ENCODE data around the gene HARBI1. TPM values are rescaled to one million over a fixed set of nuclear protein-coding genes. Genes with fewer than 3 reads are reported as not detected.
"Not testable (repeated sequence)": the region's sequence is repeated elsewhere in the genome, so short reads cannot be mapped to it uniquely, and the experiment has no call there.

The HARBI1 gene
- polyA plus RNA-seq, 1 experiment = 3.6 TPM

DNA sequence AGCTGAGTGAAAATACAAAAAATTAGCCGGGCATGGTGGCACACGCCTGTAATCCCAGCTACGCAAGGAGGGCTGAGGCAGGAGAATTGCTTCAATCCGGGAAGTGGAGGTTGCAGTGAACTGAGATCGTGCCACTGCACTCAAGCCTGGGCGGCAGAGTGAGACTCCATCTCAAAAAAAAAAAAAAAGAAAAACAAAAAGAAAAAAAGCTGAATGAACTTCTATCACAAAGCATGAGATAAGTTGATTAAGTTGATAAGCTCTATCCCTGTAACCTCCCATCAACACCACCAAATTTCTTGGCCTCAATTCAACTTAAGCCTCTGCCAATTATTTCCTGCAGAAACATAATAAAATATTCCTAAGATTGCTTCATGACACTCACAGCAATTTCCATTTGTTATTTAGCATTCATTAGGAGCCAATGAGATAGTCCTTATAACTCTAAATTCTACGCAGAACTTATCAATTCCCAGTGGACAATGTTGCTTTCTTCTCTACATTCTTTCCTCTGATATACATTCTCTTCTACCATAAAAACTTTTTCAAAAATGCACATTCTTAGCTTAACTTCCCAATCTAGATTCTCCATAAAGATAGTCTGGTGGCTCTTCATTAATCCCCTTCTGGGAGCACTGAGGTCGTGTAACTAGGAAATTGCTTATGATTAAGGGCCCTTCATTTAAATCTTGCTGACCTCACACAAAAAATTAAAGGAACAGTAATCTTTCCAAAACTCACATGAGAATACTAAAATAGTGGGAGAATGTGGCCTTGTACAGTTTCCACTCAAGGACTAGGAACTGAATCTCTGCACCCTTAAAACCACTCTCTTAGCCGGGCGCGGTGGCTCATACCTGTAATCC, 26.1 kb downstream of the HARBI1 start:
- no peak for DNase-seq (ENCODE audit: low read depth)
- TF ChIP-seq, protein P1, sequence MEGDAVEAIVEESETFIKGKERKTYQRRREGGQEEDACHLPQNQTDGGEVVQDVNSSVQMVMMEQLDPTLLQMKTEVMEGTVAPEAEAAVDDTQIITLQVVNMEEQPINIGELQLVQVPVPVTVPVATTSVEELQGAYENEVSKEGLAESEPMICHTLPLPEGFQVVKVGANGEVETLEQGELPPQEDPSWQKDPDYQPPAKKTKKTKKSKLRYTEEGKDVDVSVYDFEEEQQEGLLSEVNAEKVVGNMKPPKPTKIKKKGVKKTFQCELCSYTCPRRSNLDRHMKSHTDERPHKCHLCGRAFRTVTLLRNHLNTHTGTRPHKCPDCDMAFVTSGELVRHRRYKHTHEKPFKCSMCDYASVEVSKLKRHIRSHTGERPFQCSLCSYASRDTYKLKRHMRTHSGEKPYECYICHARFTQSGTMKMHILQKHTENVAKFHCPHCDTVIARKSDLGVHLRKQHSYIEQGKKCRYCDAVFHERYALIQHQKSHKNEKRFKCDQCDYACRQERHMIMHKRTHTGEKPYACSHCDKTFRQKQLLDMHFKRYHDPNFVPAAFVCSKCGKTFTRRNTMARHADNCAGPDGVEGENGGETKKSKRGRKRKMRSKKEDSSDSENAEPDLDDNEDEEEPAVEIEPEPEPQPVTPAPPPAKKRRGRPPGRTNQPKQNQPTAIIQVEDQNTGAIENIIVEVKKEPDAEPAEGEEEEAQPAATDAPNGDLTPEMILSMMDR (IDR thresholded peaks at IDR 0.05; ENCODE audit: insufficient read depth, low read depth, low read length) = no peak
- H3K27me3 ChIP-seq (ENCODE audit: control insufficient read depth, insufficient read depth, low read length) = no peaks in the 10 kb centered on the region
- ChIA-PET POLR2A (interaction anchor here (0.6 kb wide), 1 partner anchor 357 kb away, joined by 3 read pairs; no protein-coding TSS in a partner anchor), CTCF (no interaction called here)
- H3K4me3 ChIP-seq (ENCODE audit: low read depth, low read length) = no peak overlapping the region
- no peaks in the 10 kb centered on the region for H3K36me3 ChIP-seq (ENCODE audit: control insufficient read depth, insufficient read depth, low read length)

DNA sequence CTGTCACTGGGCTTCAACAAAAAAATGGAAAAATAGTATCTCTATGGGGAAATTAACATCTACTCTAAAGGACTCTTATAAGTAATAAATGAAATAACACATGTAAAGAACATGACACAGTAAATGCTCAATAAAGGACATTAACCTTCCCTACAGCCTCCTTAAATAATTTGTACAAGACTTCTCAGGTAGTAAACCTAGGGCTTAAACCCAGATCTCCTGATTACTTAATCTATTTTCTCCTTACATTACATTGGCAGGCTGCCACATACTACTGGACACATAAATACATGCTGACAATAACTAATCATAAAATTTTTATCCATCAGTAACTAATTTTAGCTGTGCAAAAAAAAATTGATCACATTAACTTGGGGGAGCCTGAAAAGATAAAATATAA, 28.1 kb downstream of the HARBI1 start:
- Histone ChIP-seq H3K27me3 (ENCODE audit: control insufficient read depth, insufficient read depth, low read length) (no peaks in the 10 kb centered on the region), H3K4me3 (ENCODE audit: low read depth, low read length) (no peak overlapping the region), H3K36me3 (ENCODE audit: control insufficient read depth, insufficient read depth, low read length) (no peaks in the 10 kb centered on the region)
- CTCF ChIA-PET = no interaction called here
- no peak for DNase-seq (ENCODE audit: low read depth)
- POLR2A ChIA-PET = no interaction called here
- TF ChIP-seq, protein P1 (IDR thresholded peaks at IDR 0.05; ENCODE audit: insufficient read depth, low read depth, low read length) = no peak

DNA sequence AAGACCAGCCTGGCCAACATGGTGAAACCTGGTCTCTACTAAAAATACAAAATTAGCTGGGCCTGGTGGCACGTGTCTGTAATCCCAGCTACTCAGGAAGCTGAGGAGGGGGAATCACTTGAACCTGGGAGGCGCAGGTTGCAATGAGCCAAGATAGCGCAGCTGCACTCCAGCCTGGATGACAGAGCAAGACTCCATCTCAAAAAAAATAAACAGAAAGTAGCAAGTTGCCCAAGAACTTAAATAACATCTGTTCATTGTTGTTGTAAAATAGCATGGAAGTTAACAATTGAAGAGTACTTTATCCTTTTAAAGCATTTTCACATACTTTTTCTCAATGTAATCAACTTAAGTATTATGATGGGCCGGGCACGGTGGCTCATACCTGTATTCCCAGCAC, 28.9 kb downstream of the HARBI1 start:
- Histone ChIP-seq H3K27me3 (ENCODE audit: control insufficient read depth, insufficient read depth, low read length) (no peaks in the 10 kb centered on the region), H3K36me3 (ENCODE audit: control insufficient read depth, insufficient read depth, low read length) (no peaks in the 10 kb centered on the region), H3K4me3 (ENCODE audit: low read depth, low read length) (no peak overlapping the region)
- POLR2A ChIA-PET = no interaction called here
- TF ChIP-seq, protein P1 (IDR thresholded peaks at IDR 0.05; ENCODE audit: insufficient read depth, low read depth, low read length) = no peak
- CTCF ChIA-PET = no interaction called here
- DNase-seq (ENCODE audit: low read depth) = no peak

DNA sequence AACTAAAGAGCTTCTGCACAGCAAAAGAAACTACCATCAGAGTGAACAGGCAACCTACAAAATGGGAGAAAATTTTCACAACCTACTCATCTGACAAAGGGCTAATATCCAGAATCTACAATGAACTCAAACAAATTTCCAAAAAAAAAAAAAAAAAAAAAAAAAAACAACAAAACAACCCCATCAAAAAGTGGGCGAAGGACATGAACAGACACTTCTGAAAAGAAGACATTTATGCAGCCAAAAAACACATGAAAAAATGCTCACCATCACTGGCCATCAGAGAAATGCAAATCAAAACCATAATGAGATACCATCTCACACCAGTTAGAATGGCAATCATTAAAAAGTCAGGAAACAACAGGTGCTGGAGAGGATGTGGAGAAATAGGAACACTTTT, 33.5 kb downstream of the HARBI1 start:
- H3K36me3 ChIP-seq (ENCODE audit: control insufficient read depth, insufficient read depth, low read length); DNase-seq (ENCODE audit: low read depth); CTCF ChIA-PET; POLR2A ChIA-PET; H3K27me3 ChIP-seq (ENCODE audit: control insufficient read depth, insufficient read depth, low read length); H3K4me3 ChIP-seq (ENCODE audit: low read depth, low read length): not testable (repeated sequence)

DNA sequence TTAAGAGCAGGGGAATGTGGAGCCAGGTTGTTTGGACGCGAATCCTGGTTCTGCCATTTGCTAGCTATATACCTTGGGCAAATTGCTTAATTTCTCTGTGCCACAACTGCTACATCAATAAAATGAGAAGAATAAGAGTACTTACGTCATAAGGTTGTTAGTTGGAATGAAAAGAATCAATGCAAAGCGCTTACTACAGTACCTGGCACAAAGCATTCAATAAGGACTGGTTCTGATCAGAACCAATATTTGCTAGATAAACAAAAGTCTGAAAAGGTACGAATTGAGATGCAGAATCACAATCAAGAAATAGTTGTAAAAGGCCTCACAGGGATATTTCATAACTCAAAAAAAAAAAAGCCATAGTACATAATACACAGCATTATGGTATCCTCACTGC, 34.4 kb downstream of the HARBI1 start:
- H3K36me3 ChIP-seq (ENCODE audit: control insufficient read depth, insufficient read depth, low read length) = no peaks in the 10 kb centered on the region
- DNase-seq (ENCODE audit: low read depth) = no peak
- no peak overlapping the region for H3K4me3 ChIP-seq (ENCODE audit: low read depth, low read length)
- no peaks in the 10 kb centered on the region for H3K27me3 ChIP-seq (ENCODE audit: control insufficient read depth, insufficient read depth, low read length)
- CTCF ChIA-PET = no interaction called here
- POLR2A ChIA-PET = no interaction called here
- TF ChIP-seq, protein P1 (IDR thresholded peaks at IDR 0.05; ENCODE audit: insufficient read depth, low read depth, low read length) = no peak

DNA sequence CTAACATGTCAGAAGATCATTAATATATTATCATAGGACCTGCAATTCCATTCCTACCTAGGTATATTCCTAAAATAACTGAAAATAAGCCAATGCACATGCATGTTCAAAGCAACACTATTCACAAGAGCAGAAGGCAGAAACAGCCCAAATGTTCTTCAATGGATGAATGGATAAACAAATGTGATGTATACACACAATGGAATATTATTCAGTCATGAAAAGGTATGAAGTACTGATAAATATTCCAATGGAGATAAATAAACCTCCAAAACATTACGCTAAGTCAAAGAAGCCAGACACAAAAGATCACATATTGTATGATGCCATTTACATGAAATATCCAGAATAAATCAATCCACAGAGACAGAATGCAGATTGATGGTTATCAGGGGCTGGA, 40.0 kb downstream of the HARBI1 start:
- no peaks in the 10 kb centered on the region for H3K27me3 ChIP-seq (ENCODE audit: control insufficient read depth, insufficient read depth, low read length)

More for the DNA sequence above, 40.0 kb downstream of the HARBI1 start:
- Histone ChIP-seq H3K36me3 (ENCODE audit: control insufficient read depth, insufficient read depth, low read length) (no peaks in the 10 kb centered on the region; the same call in 1 of the 2 replicates), H3K4me3 (ENCODE audit: low read depth, low read length) (no peak overlapping the region)
- DNase-seq (ENCODE audit: low read depth) = no peak
- TF ChIP-seq, protein P1 (IDR thresholded peaks at IDR 0.05; ENCODE audit: insufficient read depth, low read depth, low read length) = no peak
- ChIA-PET CTCF (no interaction called here), POLR2A (no interaction called here)

Data from BJ (cell line).